Right atrium auricular region (tissue), 2 donors: ENCODE data around the gene SIM2. TPM values are rescaled to one million over a fixed set of nuclear protein-coding genes. Genes with fewer than 3 reads are reported as not detected.

Experiments
- DNase-seq: peaks from one replicate; pipeline ENCODE4 v3.0.0-alpha.2; 2019; ENCODE audit warnings: low spot score
- H3K27ac ChIP-seq, 2 donors: fragments of 200-600 bp; sonication (generic); 1 replicate in 1 of 2; 2 replicates in 1 of 2; pipeline ENCODE4 v1.5.1; 2016 to 2019
- H3K27me3 ChIP-seq, 2 donors: fragments of 200-600 bp; sonication (generic); one replicate each; pipeline versions ENCODE4 v1.5.1 to v1.6.0; 2017 to 2019
- H3K36me3 ChIP-seq: fragments of 200-600 bp; sonication (generic); one replicate; pipeline ENCODE4 v1.5.1; 2016
- H3K4me1 ChIP-seq, 2 donors: fragments of 200-600 bp; sonication (generic); one replicate each; pipeline versions ENCODE4 v1.5.1 to v1.6.0; 2017 to 2019
- H3K4me3 ChIP-seq, 2 donors: fragments of 200-600 bp; sonication (generic); 1 replicate in 1 of 2; 2 replicates in 1 of 2; pipeline ENCODE4 v1.5.1; 2017 to 2019; ENCODE audit warnings: mild to moderate bottlenecking in 1 of 2, moderate library complexity in 1 of 2
- H3K9me3 ChIP-seq, 2 donors: fragments of 200-600 bp; sonication (generic); one replicate each; pipeline ENCODE4 v1.5.1; 2019
- total RNA-seq, 2 donors: library from RNA; depleted of rRNA; stranded (reverse); fragments of >200 nt; gene quantifications; one replicate each; pipeline ENCODE4 v1.1.0, GENCODE V29; 2016
- TF ChIP-seq, protein P1 (sequence below), 2 donors: fragments of 200-600 bp; sonication (generic); IDR thresholded peaks; one replicate each; pipeline ENCODE4 v1.5.1; 2019; ENCODE audit warnings: antibody characterized with exemption in 2 of 2

SIM2 gene
- total RNA-seq, 2 donors from 2014 or later = not detected

DNA sequence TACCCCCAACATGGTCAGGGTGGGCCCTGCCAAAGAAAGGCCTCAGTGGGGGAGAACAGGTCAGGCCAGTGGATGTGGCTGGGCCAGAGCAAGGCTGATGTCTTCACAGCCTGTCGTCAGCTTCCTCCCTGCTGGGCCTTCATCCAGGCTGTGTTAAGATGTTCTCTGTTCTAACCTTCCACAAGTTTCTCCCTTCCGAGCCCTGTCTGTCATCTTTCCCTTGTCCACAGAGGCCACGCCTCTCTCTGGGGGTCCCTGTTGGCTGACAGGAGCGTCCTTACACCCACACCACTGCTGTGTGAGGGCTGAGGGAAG, 36.2 kb downstream of the SIM2 start:
- H3K36me3 ChIP-seq = no peaks in the 10 kb centered on the region
- H3K27ac ChIP-seq = no peak overlapping the region
- TF ChIP-seq, protein P1, sequence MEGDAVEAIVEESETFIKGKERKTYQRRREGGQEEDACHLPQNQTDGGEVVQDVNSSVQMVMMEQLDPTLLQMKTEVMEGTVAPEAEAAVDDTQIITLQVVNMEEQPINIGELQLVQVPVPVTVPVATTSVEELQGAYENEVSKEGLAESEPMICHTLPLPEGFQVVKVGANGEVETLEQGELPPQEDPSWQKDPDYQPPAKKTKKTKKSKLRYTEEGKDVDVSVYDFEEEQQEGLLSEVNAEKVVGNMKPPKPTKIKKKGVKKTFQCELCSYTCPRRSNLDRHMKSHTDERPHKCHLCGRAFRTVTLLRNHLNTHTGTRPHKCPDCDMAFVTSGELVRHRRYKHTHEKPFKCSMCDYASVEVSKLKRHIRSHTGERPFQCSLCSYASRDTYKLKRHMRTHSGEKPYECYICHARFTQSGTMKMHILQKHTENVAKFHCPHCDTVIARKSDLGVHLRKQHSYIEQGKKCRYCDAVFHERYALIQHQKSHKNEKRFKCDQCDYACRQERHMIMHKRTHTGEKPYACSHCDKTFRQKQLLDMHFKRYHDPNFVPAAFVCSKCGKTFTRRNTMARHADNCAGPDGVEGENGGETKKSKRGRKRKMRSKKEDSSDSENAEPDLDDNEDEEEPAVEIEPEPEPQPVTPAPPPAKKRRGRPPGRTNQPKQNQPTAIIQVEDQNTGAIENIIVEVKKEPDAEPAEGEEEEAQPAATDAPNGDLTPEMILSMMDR (IDR thresholded peaks at IDR 0.05) = no peak
- DNase-seq = no peak
- H3K4me1 ChIP-seq = no peaks in the 10 kb centered on the region
- H3K27me3 ChIP-seq = no peaks in the 10 kb centered on the region
- no peaks in the 10 kb centered on the region for H3K9me3 ChIP-seq
- no peak overlapping the region for H3K4me3 ChIP-seq

DNA sequence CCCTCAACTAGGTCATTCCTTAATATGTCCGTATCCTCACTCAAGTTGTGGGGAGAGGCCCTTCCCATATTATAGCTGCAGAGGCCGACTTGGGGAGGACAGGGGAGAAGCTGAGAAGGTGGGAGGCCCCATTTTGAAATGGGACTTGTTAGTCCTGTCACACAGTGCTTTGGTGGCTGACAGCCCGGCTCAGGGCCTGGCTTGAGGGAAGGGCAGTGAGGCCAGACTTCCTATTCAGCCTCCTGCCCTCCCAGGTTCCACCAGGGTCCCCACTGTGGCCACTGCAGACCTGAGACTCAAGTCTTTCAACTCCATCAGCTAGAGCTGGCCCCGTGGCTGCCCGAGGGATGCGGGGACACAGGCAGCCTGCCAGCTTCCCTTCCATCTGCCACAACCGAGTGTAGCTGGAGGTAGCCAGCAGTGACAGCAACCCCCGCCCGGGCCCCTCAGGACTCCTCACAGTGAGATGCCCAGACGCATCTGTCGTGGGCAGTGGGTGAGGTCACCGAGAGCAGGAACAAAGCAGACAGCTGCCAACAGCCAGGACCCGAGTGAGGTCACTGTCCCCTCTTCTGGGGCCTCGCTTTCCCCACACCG, 36.9 kb downstream of the SIM2 start:
- TF ChIP-seq, protein P1 (IDR thresholded peaks at IDR 0.05) = no peak
- Histone ChIP-seq H3K27me3 (no peaks in the 10 kb centered on the region), H3K4me3 (no peak overlapping the region), H3K36me3 (no peaks in the 10 kb centered on the region), H3K27ac (no peak overlapping the region), H3K9me3 (no peaks in the 10 kb centered on the region), H3K4me1 (no peaks in the 10 kb centered on the region)
- no peak for DNase-seq

DNA sequence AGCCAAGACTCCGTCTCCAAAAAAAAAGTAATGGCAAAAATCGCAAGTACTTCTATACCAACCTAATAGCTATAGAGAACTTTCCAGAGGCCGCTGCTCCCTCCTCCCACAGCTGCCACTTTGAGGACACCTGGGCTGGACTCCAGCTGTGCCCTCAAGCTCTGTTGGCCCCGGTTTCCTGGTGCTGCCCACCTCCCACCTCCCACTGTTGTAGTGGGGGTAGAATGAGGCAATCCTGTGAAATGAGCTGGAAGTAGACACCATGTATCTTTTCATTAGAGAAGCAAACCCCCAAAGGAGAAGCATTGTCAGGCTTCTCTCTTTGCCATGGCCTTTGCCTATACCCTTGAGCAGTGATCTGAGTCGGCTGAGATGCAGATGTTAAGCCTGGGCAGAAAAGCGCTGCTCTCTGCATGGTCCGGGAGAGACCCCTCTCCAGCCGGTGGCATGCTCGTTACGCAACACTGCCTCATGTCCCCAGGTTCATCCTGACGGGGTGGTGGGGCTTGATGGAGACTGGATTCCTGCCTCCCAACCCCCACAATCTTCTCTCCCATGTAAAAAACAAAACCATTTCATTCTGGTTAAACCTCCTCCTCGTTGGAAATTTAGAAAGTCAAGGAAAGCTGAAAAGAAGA, 39.7 kb downstream of the SIM2 start:
- no peaks in the 10 kb centered on the region for H3K9me3 ChIP-seq
- no peaks in the 10 kb centered on the region for H3K36me3 ChIP-seq
- H3K27ac ChIP-seq = no peak overlapping the region
- H3K4me1 ChIP-seq = no peaks in the 10 kb centered on the region
- TF ChIP-seq, protein P1 (IDR thresholded peaks at IDR 0.05) = no peak
- DNase-seq = no peak
- no peaks in the 10 kb centered on the region for H3K27me3 ChIP-seq
- no peak overlapping the region for H3K4me3 ChIP-seq

DNA sequence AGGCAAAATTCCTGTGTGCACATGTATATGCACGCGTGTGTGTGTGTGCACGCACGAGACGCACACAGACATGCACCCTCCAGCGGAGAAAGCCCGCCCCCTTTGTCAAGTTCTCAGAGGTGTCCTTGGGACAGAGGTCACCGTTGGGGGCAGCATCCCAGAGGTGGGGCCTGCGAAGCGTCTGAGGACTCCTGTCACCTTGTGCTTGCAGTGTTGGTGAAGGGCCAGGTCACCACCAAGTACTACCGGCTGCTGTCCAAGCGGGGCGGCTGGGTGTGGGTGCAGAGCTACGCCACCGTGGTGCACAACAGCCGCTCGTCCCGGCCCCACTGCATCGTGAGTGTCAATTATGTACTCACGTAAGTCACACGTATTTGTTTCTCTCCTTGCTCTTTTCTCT, 42.6 kb downstream of the SIM2 start:
- peaks cover 0 to 7% of the 10 kb centered on the region in 2 donors for H3K4me1 ChIP-seq
- H3K27ac ChIP-seq = no peak overlapping the region
- DNase-seq = no peak
- H3K9me3 ChIP-seq = no peaks in the 10 kb centered on the region
- no peaks in the 10 kb centered on the region for H3K36me3 ChIP-seq
- no peaks in the 10 kb centered on the region for H3K27me3 ChIP-seq
- TF ChIP-seq, protein P1 (IDR thresholded peaks at IDR 0.05) = no peak
- H3K4me3 ChIP-seq = no peak overlapping the region

DNA sequence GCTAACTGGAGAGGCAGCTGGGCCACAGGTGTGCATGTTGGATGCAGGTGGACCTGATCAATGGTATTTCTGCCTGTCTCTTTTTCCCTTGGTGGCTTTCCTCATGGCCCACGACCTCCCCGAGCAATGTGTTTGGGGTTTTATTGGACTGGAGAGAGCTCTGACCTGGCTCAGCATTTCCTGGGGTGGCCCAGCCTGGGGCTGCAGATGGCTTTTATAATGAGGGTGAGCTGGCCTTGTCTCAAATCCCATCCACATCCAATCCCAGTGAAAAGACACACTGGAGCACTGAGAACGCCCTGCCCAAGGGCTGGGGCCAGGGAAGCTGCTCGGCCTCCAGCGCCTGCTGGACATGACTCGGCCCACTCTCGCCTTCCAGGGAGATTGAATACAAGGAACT, 44.1 kb downstream of the SIM2 start:
- H3K27ac ChIP-seq = no peak overlapping the region
- peaks cover 0 to 9% of the 10 kb centered on the region in 2 donors for H3K4me1 ChIP-seq
- no peak overlapping the region for H3K4me3 ChIP-seq
- H3K9me3 ChIP-seq = no peaks in the 10 kb centered on the region
- TF ChIP-seq, protein P1 (IDR thresholded peaks at IDR 0.05) = no peak
- H3K36me3 ChIP-seq = no peaks in the 10 kb centered on the region
- DNase-seq = no peak
- H3K27me3 ChIP-seq = no peaks in the 10 kb centered on the region

DNA sequence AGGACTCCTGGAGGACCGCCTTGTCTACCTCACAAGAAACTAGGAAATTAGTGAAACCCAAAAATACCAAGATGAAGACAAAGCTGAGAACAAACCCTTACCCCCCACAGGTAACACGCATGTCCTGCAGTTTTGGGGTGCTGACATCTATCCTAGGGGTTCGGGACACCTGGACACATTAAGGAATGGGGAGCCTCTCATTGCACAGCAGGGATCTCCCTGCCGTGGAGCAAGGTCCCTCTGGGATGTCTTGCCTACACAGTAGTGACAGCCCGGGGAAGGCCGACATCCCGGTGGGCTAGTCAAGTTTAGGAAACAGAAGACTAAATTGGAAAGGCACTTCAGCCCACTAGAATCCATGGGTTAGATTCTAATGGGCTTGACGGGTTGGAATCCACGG, 44.5 kb downstream of the SIM2 start:
- H3K27me3 ChIP-seq = no peaks in the 10 kb centered on the region
- TF ChIP-seq, protein P1 (IDR thresholded peaks at IDR 0.05) = no peak
- no peak overlapping the region for H3K27ac ChIP-seq
- H3K4me1 ChIP-seq = peaks cover 0 to 13% of the 10 kb centered on the region in 2 donors
- H3K9me3 ChIP-seq = no peaks in the 10 kb centered on the region
- no peaks in the 10 kb centered on the region for H3K36me3 ChIP-seq
- H3K4me3 ChIP-seq = no peak overlapping the region
- DNase-seq = no peak
